ENCODE data around the gene ARL14EP. TPM values are rescaled to one million over a fixed set of nuclear protein-coding genes. Genes with fewer than 3 reads are reported as not detected.

The ARL14EP gene
- total RNA-seq, 1 experiment from 2014 or later, result 27.4 TPM

DNA sequence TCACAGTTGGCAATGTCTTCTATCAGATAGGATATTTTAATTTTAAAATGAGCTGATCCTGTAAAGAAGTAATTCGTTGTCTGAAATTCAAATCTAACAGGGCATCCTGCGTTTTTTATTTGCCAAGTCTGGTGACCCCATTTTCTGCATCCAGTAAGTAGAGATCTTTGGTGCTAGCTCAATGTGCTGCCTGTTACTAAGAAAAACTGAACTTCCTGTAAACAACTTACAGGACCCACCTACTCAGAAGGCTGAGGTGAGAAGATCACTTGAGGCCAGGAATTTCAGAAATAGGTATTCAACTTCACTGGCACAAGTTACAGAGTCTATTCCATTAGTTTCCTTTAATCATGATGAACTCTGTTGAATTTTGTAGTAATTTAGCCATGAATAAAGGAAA lies 4.0 kb downstream of the ARL14EP start:
- DNase-seq (ENCODE audit: low spot score), result no peak

GRCh38 chr11:30328681-30329080 lies 5.8 kb downstream of the ARL14EP start:
- DNase-seq (ENCODE audit: low spot score), result no peak

DNA sequence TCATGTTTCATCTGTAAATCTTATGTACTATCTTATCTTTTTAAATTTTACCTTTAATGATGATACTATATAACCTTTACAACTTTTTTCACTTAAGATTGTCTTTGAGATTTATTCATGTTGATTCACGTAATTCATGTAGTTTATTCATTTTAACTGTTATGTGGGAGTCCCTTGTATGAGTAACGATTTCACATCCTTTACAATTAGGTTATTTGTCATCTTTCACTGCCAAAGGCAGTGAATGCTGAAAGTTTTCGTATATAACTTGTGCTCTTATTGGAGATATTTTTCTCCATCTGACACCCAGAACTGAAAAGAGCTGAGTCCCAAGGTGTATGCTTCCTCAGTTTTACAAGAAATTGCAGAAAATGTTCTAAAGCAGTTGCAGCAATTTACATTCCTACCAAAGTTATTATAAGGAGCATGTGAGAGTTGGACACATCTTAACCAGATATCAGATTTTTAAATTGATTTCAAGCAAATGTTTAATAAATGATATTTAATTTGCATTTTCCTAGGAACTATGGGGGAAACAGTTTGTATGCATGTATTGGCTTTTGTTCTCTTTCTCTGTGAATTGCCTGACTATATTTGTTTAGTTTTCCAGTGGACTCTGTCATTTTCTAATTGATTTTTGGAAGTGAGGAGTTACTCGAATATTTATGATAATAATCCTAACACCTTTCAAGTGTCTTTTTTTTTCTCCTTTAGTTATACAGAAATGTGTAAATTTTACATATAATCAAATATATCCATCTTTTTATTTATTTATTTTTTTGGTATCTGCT lies 6.4 kb downstream of the ARL14EP start:
- no peak for DNase-seq (ENCODE audit: low spot score)

DNA sequence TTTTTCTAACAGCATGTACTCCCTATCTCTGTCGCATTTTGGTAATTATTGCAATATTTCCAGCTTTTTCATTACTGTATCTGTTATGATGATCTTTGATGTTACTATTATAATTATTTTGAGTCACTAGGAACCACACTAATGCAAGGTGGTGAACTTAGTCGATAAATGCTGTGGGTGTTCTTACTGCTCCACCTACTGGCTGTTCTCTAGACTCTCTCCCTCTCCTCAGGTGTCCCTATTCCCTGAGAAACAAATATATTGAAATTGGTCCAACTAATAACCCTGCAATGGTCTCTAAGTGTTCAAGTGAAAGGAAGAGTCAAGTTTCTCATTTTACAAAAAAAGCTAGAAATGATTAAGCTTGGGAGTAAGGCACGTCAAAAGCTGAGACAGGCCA lies 10.5 kb downstream of the ARL14EP start:
- peak; percentile 19 for DNase-seq (ENCODE audit: low spot score)

DNA sequence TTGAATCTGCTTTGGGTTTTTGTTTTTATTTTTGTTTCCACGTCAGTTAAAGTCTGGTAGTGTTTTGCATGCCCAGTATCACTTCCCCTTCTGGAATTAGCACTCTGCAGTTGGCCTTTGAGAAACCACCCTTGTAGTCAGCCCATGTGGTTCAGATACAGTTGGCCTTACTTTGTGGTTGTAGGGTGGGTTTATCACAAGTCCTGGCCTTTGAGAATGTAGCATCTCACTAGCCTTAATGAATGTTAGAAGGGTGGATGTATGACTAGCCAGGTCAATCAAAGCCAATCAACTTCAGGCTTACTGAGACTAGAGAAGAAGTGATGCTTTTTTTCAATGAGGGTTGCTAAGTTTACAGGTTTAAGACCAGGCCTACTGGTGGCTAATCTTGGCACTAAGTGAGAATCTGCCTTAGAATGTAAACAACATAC lies 19.8 kb downstream of the ARL14EP start:
- no peak for DNase-seq (ENCODE audit: low spot score)

GRCh38 chr11:30344085-30344484 lies 21.2 kb downstream of the ARL14EP start:
- DNase-seq (ENCODE audit: low spot score), result no peak

GRCh38 chr11:30345644-30346043 lies 22.7 kb downstream of the ARL14EP start:
- no peak for DNase-seq (ENCODE audit: low spot score)

- DNase-seq (ENCODE audit: low spot score), result peak; percentile 74
These were observed 23.3 kb downstream of the ARL14EP start for GRCh38 chr11:30346068-30346688.

DNA sequence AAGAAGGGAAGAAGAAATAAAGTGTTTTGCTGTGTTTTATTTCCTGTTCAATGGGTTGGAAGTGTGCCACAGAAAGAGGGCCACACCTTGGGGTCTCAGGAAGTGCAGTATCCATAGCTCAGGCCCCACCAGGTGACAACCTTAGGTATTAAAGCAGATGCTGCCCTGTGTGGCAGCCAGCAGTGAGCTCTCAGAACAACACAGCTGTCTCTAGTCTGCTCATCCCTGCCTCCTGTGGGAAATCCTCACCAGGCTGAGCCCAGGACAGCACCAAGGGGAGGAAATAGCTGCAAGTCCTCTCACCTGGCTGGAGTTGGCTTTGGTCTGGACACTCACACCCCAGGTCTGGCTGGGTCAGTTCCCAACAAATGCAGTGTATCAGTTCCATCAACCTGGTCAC lies 25.1 kb downstream of the ARL14EP start:
- no peak for DNase-seq (ENCODE audit: low spot score)

DNA sequence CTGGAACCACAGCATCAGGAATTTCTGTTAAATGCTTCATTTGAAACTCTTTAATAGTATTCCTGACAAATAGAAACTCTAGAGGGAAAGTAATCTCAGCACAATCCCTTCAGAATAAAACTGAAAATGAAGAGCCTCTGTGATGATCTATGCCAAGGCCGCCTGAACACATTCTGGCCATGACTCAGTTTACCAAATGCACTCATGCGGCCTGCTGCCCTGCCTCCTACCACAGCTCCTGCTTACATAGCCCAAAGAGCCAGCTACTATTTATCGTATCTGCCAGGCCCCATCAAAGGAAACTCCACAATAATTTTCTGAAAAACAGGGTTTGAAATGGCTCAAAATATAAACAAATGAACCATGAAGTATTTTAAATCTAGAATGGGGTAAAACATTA lies 27.0 kb downstream of the ARL14EP start:
- no peak for DNase-seq (ENCODE audit: low spot score)

DNA sequence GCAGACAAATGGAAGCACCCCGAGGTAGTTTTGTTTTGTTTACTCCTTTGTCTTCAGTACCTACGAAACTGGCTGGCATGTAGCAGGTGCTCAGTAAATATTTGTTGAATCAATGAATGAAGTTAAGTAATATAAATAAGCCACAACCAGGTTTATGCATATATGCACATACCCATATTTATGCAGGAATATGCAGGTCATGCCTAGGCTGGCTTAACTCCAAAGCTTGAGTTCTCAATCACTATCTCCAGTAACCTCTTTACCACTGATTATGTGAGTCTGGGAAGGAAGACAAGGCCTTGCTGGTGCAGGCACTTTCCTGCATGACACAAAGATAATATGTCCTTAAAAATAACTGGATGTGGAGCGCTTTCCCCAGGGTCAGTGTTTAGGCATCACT lies 27.5 kb downstream of the ARL14EP start:
- no peak for DNase-seq (ENCODE audit: low spot score)

DNA sequence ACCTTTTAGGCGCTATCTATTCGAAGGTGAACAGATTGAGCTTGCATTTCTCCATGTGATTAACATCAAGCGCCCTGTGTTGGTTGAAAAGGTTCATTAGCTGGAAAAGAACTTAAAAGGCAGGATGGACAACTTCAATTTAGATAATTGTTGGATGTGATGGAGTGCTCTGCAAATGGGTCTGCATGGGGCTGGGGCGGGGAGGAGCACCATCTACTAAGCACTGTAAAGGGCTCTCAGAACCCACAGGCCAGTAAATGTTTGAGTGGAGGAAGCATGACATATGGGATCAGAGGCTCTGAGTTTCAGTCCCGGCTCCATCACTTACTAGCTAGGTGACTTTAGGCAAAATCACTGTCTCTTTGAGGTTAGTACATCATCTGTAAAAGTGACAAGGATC lies 28.2 kb downstream of the ARL14EP start:
- DNase-seq (ENCODE audit: low spot score), result no peak

DNA sequence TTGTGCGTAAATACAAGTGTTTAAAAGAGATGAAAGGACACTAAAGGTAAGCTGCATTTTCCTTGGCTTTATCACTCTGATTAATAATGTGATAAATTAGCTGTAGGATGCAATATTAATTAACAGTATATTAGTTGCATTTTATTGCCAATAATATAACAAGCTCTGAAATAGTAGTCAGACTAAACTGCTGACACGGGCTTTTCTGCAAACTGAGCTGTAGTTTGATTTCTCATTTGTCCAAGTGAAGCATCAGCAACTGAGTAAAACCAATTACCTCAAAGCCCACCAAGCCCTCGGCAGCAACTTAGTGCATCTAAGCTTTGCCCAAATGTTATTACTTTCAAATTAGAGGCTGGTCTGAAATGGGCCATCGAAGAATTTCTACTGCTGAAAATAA lies 33.5 kb downstream of the ARL14EP start:
- no peak for DNase-seq (ENCODE audit: low spot score)

GRCh38 chr11:30357872-30358271 lies 35.0 kb downstream of the ARL14EP start:
- DNase-seq (ENCODE audit: low spot score), result no peak

DNA sequence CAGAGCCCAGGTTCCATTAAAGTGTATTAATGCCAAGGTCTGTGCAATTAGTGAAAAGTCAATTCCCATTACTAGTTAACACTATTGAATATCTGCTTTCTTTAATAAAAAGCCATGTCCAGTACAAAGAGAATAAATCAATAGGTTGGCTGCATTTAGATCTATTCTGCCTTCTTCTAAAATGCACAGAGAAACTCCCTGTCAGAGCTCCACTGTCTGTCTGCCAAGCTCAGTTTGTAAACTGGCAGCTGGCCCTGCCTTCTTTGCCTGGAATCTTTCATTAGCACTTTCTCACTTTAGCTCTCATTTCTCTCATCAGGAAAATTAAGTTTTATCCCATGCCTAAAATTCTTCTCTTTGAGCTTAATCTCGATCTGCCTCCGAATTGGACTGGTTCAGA lies 35.6 kb downstream of the ARL14EP start:
- DNase-seq (ENCODE audit: low spot score), result no peak

DNA sequence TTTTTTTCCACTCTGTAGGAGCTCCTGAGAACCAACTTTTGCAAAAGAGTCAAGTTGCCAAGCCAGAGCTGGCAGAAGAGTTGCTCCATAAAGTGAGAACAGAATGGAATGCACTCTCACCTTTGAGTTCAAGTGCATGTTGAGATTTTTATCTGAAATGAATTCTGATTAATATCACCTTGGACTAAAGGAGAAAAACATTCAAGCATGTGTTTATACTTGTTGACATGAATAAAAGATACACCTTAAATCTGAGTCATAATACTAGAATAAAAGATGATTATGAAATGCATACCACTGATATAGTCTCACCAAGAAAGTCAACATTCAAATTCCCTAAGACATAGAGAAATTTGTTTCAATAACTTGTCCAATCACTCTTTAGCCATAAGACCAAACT lies 37.8 kb downstream of the ARL14EP start:
- DNase-seq (ENCODE audit: low spot score), result no peak

DNA sequence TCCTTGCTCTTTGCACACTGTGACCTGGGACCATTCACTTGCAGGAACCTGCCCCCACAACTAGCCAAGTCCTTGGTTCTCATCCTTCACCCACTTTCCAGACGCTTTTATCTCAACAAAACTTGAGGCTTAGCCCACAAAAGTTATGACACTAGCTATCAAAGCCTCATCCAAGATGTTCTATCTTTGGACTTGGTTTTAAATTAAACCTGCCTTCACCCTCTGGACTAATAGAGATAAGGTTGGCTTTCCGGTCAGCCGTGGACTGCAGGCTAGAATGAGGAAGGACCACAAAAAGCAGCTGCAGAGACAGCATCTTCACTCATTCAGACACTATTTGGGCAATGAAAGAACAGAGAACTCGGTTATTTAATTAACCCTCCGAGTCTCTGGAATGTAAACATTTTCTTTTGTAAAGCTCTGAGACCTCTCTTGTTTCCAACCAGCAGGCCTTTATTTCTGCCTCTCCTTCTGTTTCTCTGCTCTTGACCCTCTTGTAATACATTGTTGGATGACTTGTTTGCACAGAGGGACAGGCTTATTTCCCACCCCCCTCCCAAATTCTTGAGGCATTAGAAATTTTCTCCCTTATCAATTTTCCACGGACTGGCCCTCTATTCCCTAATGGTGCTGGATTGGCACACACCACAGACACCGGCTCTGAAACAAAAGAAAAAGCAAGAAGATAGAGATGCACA lies 41.4 kb downstream of the ARL14EP start:
- no peak for DNase-seq (ENCODE audit: low spot score)

DNA sequence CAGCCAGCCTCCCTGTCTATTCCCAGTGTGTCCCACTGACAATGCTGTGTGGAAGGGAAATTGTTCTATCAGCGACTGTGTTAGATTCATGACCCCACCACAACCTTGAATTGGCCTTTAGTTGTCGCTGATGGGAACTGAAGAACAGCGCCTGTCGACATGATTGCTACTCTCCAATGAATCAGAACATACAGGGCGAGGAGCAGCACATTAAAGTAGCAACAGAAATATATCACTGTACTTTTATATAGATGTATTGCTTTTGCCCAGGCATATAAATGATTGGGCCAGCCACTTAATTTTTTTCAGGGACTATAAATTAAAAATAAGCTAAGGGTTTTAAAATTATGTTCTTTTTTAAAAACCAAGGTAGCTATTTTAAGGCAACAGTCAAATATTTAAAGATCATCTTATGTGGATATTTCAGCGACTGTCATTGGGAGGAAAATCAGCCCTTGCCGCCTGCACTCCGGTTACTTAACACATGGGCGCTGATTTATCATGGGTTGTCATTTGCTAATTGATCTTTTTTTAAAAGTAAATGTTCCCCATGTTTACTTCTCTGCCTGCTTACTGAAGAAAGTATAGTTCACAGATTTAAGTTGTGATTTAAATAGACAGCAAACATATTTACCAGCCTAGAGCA lies 42.1 kb downstream of the ARL14EP start:
- DNase-seq (ENCODE audit: low spot score), result no peak

DNA sequence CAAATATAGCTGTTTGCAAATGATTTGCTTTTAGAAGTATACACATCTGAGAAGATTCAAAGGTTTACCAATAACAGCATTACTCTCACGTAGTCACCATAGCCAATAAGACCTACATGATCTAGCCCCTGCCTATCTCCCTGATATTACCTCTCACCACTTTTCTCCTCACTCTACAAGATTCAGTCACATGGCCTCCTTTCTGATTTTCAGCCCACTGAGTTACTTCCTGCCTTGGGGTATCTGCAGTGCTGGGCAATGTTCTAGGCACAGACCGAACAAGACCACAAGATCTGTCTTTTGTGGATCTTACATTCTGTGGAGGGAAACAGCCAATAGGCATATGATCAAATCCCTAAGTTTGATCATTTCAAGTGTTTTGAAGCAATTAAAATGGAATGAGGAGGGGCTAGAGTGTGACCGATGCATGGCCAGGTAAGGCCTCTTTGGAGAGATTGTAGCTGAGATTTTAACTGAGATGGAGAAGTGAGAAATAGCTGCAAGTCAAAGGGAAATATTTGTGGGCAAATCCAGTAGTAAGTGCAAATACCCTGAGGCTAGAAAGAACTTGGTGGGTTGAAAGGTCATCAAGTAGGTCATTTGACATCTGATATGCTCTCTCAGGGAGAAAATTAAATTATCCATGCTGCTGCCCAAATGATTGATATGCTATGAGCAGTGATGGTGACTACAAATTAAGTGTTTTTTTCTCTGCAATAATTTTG lies 43.1 kb downstream of the ARL14EP start:
- DNase-seq (ENCODE audit: low spot score), result no peak

DNA sequence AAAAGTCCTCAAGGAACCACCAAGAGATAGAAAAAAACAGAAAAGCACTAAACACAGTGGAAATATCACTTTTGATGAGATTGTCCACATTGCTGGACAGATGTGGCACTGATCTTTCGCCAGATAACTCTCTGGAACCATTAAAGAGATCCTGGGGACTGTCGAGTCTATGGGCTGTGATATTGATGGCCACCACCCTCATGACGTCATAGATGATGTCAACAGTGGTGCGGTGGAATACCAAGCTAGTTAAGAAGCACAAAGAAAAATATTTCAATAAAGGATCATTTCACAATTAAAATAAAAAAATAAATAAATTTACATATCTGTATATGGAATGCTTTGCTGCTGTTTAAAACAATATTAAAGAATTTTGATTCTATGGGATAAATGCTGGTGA lies 45.5 kb downstream of the ARL14EP start:
- no peak for DNase-seq (ENCODE audit: low spot score)

DNA sequence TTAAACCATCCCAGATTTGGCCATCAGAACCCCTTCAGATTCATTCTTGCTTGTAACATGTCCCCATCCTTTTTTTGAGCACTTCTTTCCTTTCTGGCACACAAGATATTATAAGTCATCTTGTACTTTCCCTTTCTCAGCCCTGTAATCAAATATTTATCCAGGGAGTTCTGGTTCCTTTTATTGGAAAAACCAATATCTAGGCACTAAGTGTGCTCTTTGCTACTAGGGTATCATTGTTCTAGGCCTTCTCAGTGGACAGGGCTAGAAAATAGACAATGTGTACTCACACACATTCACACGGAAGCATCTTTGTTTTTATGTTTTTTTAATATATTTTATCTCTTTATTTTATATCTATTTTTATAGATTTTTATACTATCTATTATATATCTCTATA lies 47.3 kb downstream of the ARL14EP start:
- no peak for DNase-seq (ENCODE audit: low spot score)

- no peak for DNase-seq (ENCODE audit: low spot score)
These were observed 54.4 kb downstream of the ARL14EP start for GRCh38 chr11:30377347-30377746.

Measured in H4 (cell line).